ENCODE data around the gene MAGEA8. TPM values are rescaled to one million over a fixed set of nuclear protein-coding genes. Genes with fewer than 3 reads are reported as not detected.
A peak's percentile ranks its signal among the peaks of the same experiment; 100 is the strongest.

MAGEA8 gene
- total RNA-seq, 5 donors from 2014 or later (not counting 1 experiment from before 2014, with no cell fraction given): not detected

GRCh38 chrX:149865390-149865789, 15.6 kb upstream of the MAGEA8 start:
- Histone ChIP-seq H3K27ac (ENCODE audit: low read length) (no peak overlapping the region), H3K4me3 (ENCODE audit: control insufficient read depth in 1 of 2, extremely low read depth in 1 of 2, low read length in 1 of 2) (no peak overlapping the region), H3K9me3 (no peaks in the 10 kb centered on the region), H3K36me3 (ENCODE audit: control insufficient read depth in 2 of 2, extremely low read depth in 1 of 2, insufficient read depth in 1 of 2, low read length in 1 of 2) (no peaks in the 10 kb centered on the region), H3K4me1 (ENCODE audit: control insufficient read depth in 1 of 2, extremely low read depth in 1 of 2, insufficient read depth in 2 of 2, low read length in 2 of 2) (no peaks in the 10 kb centered on the region), H3K27me3 (replicated peaks in 1 of 2; ENCODE audit: control insufficient read depth in 2 of 2, extremely low read depth in 1 of 2, insufficient read depth in 2 of 2, low read length in 1 of 2) (no peaks in the 10 kb centered on the region)
- ChIA-PET POLR2A (no interaction called here), CTCF (no interaction called here)
- no peaks in the 10 kb centered on the region for H3K4me1 Mint-ChIP-seq
- peaks cover 0 to 12% of the 10 kb centered on the region in 2 donors for H3K27me3 Mint-ChIP-seq
- H3K9me3 Mint-ChIP-seq: peaks cover 2 to 6% (median 6%) of the 10 kb centered on the region in 3 donors
- H3K36me3 Mint-ChIP-seq: no peaks in the 10 kb centered on the region
- H3K4me3 Mint-ChIP-seq: no peak overlapping the region
- no peak overlapping the region for H3K27ac Mint-ChIP-seq
- ATAC-seq (replicated peaks in 1 of 4) (no peak), DNase-seq (no peak)
- no CpG with 5 or more reads among the region's 2 CpGs for WGBS (ENCODE audit: insufficient coverage)

- WGBS (ENCODE audit: insufficient coverage): no CpG with 5 or more reads among the region's 3 CpGs
- ChIA-PET CTCF (no interaction called here), POLR2A (no interaction called here)
- no peaks in the 10 kb centered on the region for H3K9me3 Mint-ChIP-seq
- peaks cover 0 to 4% of the 10 kb centered on the region in 2 experiments for H3K4me1 ChIP-seq (ENCODE audit: control insufficient read depth in 1 of 2, extremely low read depth in 1 of 2, insufficient read depth in 2 of 2, low read length in 2 of 2)
- H3K27me3 Mint-ChIP-seq: peaks cover 2 to 17% of the 10 kb centered on the region in 2 donors
- H3K27ac Mint-ChIP-seq: no peak overlapping the region
- no peaks in the 10 kb centered on the region for H3K27me3 ChIP-seq (replicated peaks in 1 of 2; ENCODE audit: control insufficient read depth in 2 of 2, extremely low read depth in 1 of 2, insufficient read depth in 2 of 2, low read length in 1 of 2)
- H3K36me3 ChIP-seq (ENCODE audit: control insufficient read depth in 2 of 2, extremely low read depth in 1 of 2, insufficient read depth in 1 of 2, low read length in 1 of 2): no peaks in the 10 kb centered on the region
- peaks cover 0 to 5% (median 4%) of the 10 kb centered on the region in 3 donors for H3K4me1 Mint-ChIP-seq
- H3K4me3 ChIP-seq (ENCODE audit: control insufficient read depth in 1 of 2, extremely low read depth in 1 of 2, low read length in 1 of 2): no peak overlapping the region
- no peak overlapping the region for H3K4me3 Mint-ChIP-seq
- no peaks in the 10 kb centered on the region for H3K36me3 Mint-ChIP-seq
- ATAC-seq (replicated peaks in 1 of 4) (no peak), DNase-seq (no peak)
- no peaks in the 10 kb centered on the region for H3K9me3 ChIP-seq
- no peak overlapping the region for H3K27ac ChIP-seq (ENCODE audit: low read length)
Measured at GRCh38 chrX:149867488-149867887, 13.5 kb upstream of the MAGEA8 start.

- Histone ChIP-seq H3K27me3 (replicated peaks in 1 of 2; ENCODE audit: control insufficient read depth in 2 of 2, extremely low read depth in 1 of 2, insufficient read depth in 2 of 2, low read length in 1 of 2) (no peaks in the 10 kb centered on the region), H3K36me3 (ENCODE audit: control insufficient read depth in 2 of 2, extremely low read depth in 1 of 2, insufficient read depth in 1 of 2, low read length in 1 of 2) (no peaks in the 10 kb centered on the region), H3K27ac (ENCODE audit: low read length) (no peak overlapping the region), H3K4me3 (ENCODE audit: control insufficient read depth in 1 of 2, extremely low read depth in 1 of 2, low read length in 1 of 2) (no peak overlapping the region), H3K9me3 (no peaks in the 10 kb centered on the region), H3K4me1 (ENCODE audit: control insufficient read depth in 1 of 2, extremely low read depth in 1 of 2, insufficient read depth in 2 of 2, low read length in 2 of 2) (peaks cover 0 to 4% of the 10 kb centered on the region in 2 experiments)
- H3K9me3 Mint-ChIP-seq: no peaks in the 10 kb centered on the region
- no peak for ATAC-seq (replicated peaks in 1 of 4)
- no peak overlapping the region for H3K27ac Mint-ChIP-seq
- peaks cover 0 to 5% (median 4%) of the 10 kb centered on the region in 3 donors for H3K4me1 Mint-ChIP-seq
- no peak for DNase-seq
- H3K36me3 Mint-ChIP-seq: no peaks in the 10 kb centered on the region
- no CpG with 5 or more reads among the region's 2 CpGs for WGBS (ENCODE audit: insufficient coverage)
- ChIA-PET CTCF (interaction anchor here in 1 of 2 donors (0.5 kb wide), 1 partner anchor 68 kb away, joined by 3 read pairs; no protein-coding TSS in a partner anchor), POLR2A (interaction anchor here in 1 of 2 donors (0.5 kb wide), 1 partner anchor 381 kb away, joined by 3 read pairs; no protein-coding TSS in a partner anchor)
- H3K27me3 Mint-ChIP-seq: peaks cover 9 to 18% of the 10 kb centered on the region in 2 donors
- no peak overlapping the region for H3K4me3 Mint-ChIP-seq
Measured at GRCh38 chrX:149870840-149871239, 10.1 kb upstream of the MAGEA8 start.

DNA sequence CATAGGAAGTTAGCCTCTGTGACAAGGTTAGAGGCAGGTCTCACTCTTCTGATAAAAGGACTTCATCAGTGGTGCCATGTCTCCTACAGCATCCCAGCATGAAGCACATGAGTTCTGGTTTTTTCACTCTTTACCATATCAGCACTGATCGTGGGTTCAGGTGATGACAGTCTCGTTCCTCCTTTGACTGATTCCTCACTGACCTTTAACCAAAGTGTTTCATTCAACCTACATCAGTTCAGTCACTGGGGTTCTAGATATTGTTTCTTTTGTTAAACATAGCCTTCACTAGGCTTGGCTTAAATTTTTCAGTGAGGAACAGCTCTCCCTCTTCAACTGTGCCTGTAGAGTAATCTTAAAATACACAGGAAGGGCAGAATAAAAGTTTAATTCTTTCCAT, 9.6 kb upstream of the MAGEA8 start:
- POLR2A ChIA-PET: interaction anchor here in 1 of 2 donors (0.5 kb wide), 1 partner anchor 382 kb away, joined by 3 read pairs; no protein-coding TSS in a partner anchor
- H3K36me3 Mint-ChIP-seq: no peaks in the 10 kb centered on the region
- DNase-seq (no peak), ATAC-seq (replicated peaks in 1 of 4) (no peak)
- H3K4me1 Mint-ChIP-seq: peaks cover 0 to 5% (median 4%) of the 10 kb centered on the region in 3 donors
- Histone ChIP-seq H3K4me1 (ENCODE audit: control insufficient read depth in 1 of 2, extremely low read depth in 1 of 2, insufficient read depth in 2 of 2, low read length in 2 of 2) (peaks cover 0 to 4% of the 10 kb centered on the region in 2 experiments), H3K27me3 (replicated peaks in 1 of 2; ENCODE audit: control insufficient read depth in 2 of 2, extremely low read depth in 1 of 2, insufficient read depth in 2 of 2, low read length in 1 of 2) (no peaks in the 10 kb centered on the region), H3K36me3 (ENCODE audit: control insufficient read depth in 2 of 2, extremely low read depth in 1 of 2, insufficient read depth in 1 of 2, low read length in 1 of 2) (no peaks in the 10 kb centered on the region), H3K9me3 (no peaks in the 10 kb centered on the region), H3K27ac (ENCODE audit: low read length) (no peak overlapping the region), H3K4me3 (ENCODE audit: control insufficient read depth in 1 of 2, extremely low read depth in 1 of 2, low read length in 1 of 2) (no peak overlapping the region)
- CTCF ChIA-PET: interaction anchor here in 1 of 2 donors (0.5 to 1.2 kb wide), 5 partner anchors 9 to 179 kb away, joined by 3 to 4 read pairs (median 3); partner anchors contain the start of gene EOLA2
- no CpG with 5 or more reads among the region's 2 CpGs for WGBS (ENCODE audit: insufficient coverage)
- no peak overlapping the region for H3K4me3 Mint-ChIP-seq
- no peak overlapping the region for H3K27ac Mint-ChIP-seq
- H3K27me3 Mint-ChIP-seq: peaks cover 9 to 20% of the 10 kb centered on the region in 2 donors
- no peaks in the 10 kb centered on the region for H3K9me3 Mint-ChIP-seq

GRCh38 chrX:149871940-149872339, 9.0 kb upstream of the MAGEA8 start:
- no CpG with 5 or more reads among the region's 3 CpGs for WGBS (ENCODE audit: insufficient coverage)
- CTCF ChIA-PET: interaction anchor here in 1 of 2 donors (0.6 to 1.2 kb wide), 4 partner anchors 9 to 179 kb away, joined by 3 to 4 read pairs (median 3); partner anchors contain the start of gene EOLA2

DNA sequence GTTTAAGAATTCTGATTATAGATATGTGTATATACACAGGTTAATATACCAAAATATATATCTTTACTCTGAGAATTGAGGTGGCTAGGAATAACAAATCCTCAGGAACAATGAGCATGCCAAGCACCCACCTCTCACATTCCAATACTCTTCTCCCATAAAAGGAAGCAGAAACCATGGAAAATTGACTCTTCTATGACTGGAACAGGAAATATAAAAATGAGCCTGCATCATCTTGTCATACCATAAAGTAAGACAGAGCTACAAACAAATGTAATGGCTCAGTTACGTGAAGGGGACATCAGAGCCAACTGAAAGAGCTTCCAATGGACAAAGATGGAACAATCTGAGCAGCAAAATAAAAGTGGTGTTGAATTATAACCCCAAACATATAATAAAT, 3.8 kb upstream of the MAGEA8 start:
- DNase-seq (no peak), ATAC-seq (replicated peaks in 1 of 4) (no peak)
- H3K36me3 Mint-ChIP-seq: no peaks in the 10 kb centered on the region
- no peak overlapping the region for H3K4me3 Mint-ChIP-seq
- no peaks in the 10 kb centered on the region for H3K27me3 ChIP-seq (replicated peaks in 1 of 2; ENCODE audit: control insufficient read depth in 2 of 2, extremely low read depth in 1 of 2, insufficient read depth in 2 of 2, low read length in 1 of 2)
- CTCF ChIA-PET: interaction anchor here in 1 of 2 donors (0.6 kb wide), 1 partner anchor 492 kb away, joined by 3 read pairs; no protein-coding TSS in a partner anchor
- H3K4me1 ChIP-seq (ENCODE audit: control insufficient read depth in 1 of 2, extremely low read depth in 1 of 2, insufficient read depth in 2 of 2, low read length in 2 of 2): peaks cover 0 to 3% of the 10 kb centered on the region in 2 experiments
- no peaks in the 10 kb centered on the region for H3K4me1 Mint-ChIP-seq
- WGBS (ENCODE audit: insufficient coverage): no CpG with 5 or more reads among the region's 1 CpG
- no peak overlapping the region for H3K4me3 ChIP-seq (ENCODE audit: control insufficient read depth in 1 of 2, extremely low read depth in 1 of 2, low read length in 1 of 2)
- POLR2A ChIA-PET: no interaction called here
- H3K27ac Mint-ChIP-seq: no peak overlapping the region
- no peaks in the 10 kb centered on the region for H3K36me3 ChIP-seq (ENCODE audit: control insufficient read depth in 2 of 2, extremely low read depth in 1 of 2, insufficient read depth in 1 of 2, low read length in 1 of 2)
- peaks cover 7 to 14% of the 10 kb centered on the region in 2 donors for H3K27me3 Mint-ChIP-seq
- H3K9me3 ChIP-seq: no peaks in the 10 kb centered on the region
- no peak overlapping the region for H3K27ac ChIP-seq (ENCODE audit: low read length)
- no peaks in the 10 kb centered on the region for H3K9me3 Mint-ChIP-seq

More at GRCh38 chrX:149871940-149872339, 9.0 kb upstream of the MAGEA8 start:
- no peaks in the 10 kb centered on the region for H3K27me3 ChIP-seq (replicated peaks in 1 of 2; ENCODE audit: control insufficient read depth in 2 of 2, extremely low read depth in 1 of 2, insufficient read depth in 2 of 2, low read length in 1 of 2)
- Mint-ChIP-seq H3K4me3 (no peak overlapping the region), H3K27me3 (peaks cover 9 to 24% of the 10 kb centered on the region in 2 donors), H3K9me3 (no peaks in the 10 kb centered on the region), H3K27ac (no peak overlapping the region), H3K36me3 (no peaks in the 10 kb centered on the region), H3K4me1 (peaks cover 0 to 5% (median 4%) of the 10 kb centered on the region in 3 donors)
- peak in 34 of 35 experiments; percentile 17 to 69 (median 45) for DNase-seq
- POLR2A ChIA-PET: no interaction called here
- no peak overlapping the region for H3K27ac ChIP-seq (ENCODE audit: low read length)
- no peak overlapping the region for H3K4me3 ChIP-seq (ENCODE audit: control insufficient read depth in 1 of 2, extremely low read depth in 1 of 2, low read length in 1 of 2)
- ATAC-seq (replicated peaks in 1 of 4): peak; percentile 66 to 94 (median 71)
- H3K9me3 ChIP-seq: no peaks in the 10 kb centered on the region
- H3K36me3 ChIP-seq (ENCODE audit: control insufficient read depth in 2 of 2, extremely low read depth in 1 of 2, insufficient read depth in 1 of 2, low read length in 1 of 2): no peaks in the 10 kb centered on the region
- peaks cover 0 to 4% of the 10 kb centered on the region in 2 experiments for H3K4me1 ChIP-seq (ENCODE audit: control insufficient read depth in 1 of 2, extremely low read depth in 1 of 2, insufficient read depth in 2 of 2, low read length in 2 of 2)

Data from T-cell (primary cell).